Vagina (tissue), 2 donors: Measurements from ENCODE around the gene SLC22A12.

Experiments
- CTCF ChIP-seq, 3 experiments: fragments of 450-650 bp in 2 of 3; fragments of 200-600 bp in 1 of 3; sonication (generic) in 1 of 3; IDR thresholded peaks; one replicate each; pipeline ENCODE4 v1.5.1; 2017 to 2019; ENCODE audit warnings: antibody characterized with exemption in 3 of 3, mild to moderate bottlenecking in 2 of 3, moderate library complexity in 2 of 3
- POLR2AphosphoS5 ChIP-seq, 2 donors: sonication (generic); formaldehyde crosslinking; IDR thresholded peaks; one replicate each; pipeline ENCODE4 v1.9.0; 2017; ENCODE audit warnings: antibody characterized with exemption in 2 of 2, mild to moderate bottlenecking in 2 of 2, low read depth in 1 of 2; ENCODE audit not compliant: insufficient read depth in 1 of 2

- TF ChIP-seq CTCF (IDR thresholded peaks at IDR 0.05) (no peak), POLR2AphosphoS5 (IDR thresholded peaks at IDR 0.05; ENCODE audit: insufficient read depth in 1 of 2, low read depth in 1 of 2) (no peak)
These were observed 50.8 kb downstream of the SLC22A12 start for GRCh38 chr11:64641596-64642417.
